Measurements from ENCODE around the gene KIF26A.

Gene KIF26A

GRCh38 chr14:104130974-104131651 lies 7.3 kb upstream of the KIF26A start:
- DNase-seq (ENCODE audit: low spot score), result peak; percentile 42

GRCh38 chr14:104131968-104132732 lies 6.2 kb upstream of the KIF26A start:
- DNase-seq (ENCODE audit: low spot score), result no peak

- no peak for DNase-seq (ENCODE audit: low spot score)
Measured at GRCh38 chr14:104132981-104133380, 5.4 kb upstream of the KIF26A start.

GRCh38 chr14:104133496-104133895 lies 4.9 kb upstream of the KIF26A start:
- no peak for DNase-seq (ENCODE audit: low spot score)

GRCh38 chr14:104134061-104134965 lies 4.1 kb upstream of the KIF26A start:
- no peak for DNase-seq (ENCODE audit: low spot score)

- DNase-seq (ENCODE audit: low spot score), result peak; percentile 40
Measured at GRCh38 chr14:104135121-104135903, 3.1 kb upstream of the KIF26A start.

- DNase-seq (ENCODE audit: low spot score), result no peak
Measured at GRCh38 chr14:104135904-104136471, 2.4 kb upstream of the KIF26A start.

- no peak for DNase-seq (ENCODE audit: low spot score)
Measured at GRCh38 chr14:104136472-104137296, 1.7 kb upstream of the KIF26A start.

GRCh38 chr14:104137297-104138097 lies 890 bp upstream of the KIF26A start:
- peak; percentile 83 for DNase-seq (ENCODE audit: low spot score)

GRCh38 chr14:104138718-104139459 lies 502 bp downstream of the KIF26A start:
- no peak for DNase-seq (ENCODE audit: low spot score)

- no peak for DNase-seq (ENCODE audit: low spot score)
Measured at GRCh38 chr14:104139460-104140212, 1.2 kb downstream of the KIF26A start.

GRCh38 chr14:104140213-104140462 lies 1.8 kb downstream of the KIF26A start:
- DNase-seq (ENCODE audit: low spot score), result no peak

- no peak for DNase-seq (ENCODE audit: low spot score)
Measured at GRCh38 chr14:104140463-104141331, 2.3 kb downstream of the KIF26A start.

GRCh38 chr14:104141621-104142091 lies 3.3 kb downstream of the KIF26A start:
- no peak for DNase-seq (ENCODE audit: low spot score)

- no peak for DNase-seq (ENCODE audit: low spot score)
Measured at GRCh38 chr14:104142136-104142945, 4.0 kb downstream of the KIF26A start.

GRCh38 chr14:104142946-104143470 lies 4.6 kb downstream of the KIF26A start:
- no peak for DNase-seq (ENCODE audit: low spot score)
